ENCODE data around the gene SERP2. TPM values are rescaled to one million over a fixed set of nuclear protein-coding genes. Genes with fewer than 3 reads are reported as not detected.

SERP2 gene
- total and polyA plus RNA-seq, 2 donors (not counting 3 experiments of a cell fraction or from before 2014, with no cell fraction given) = 0.30 TPM; not detected in 1

DNA sequence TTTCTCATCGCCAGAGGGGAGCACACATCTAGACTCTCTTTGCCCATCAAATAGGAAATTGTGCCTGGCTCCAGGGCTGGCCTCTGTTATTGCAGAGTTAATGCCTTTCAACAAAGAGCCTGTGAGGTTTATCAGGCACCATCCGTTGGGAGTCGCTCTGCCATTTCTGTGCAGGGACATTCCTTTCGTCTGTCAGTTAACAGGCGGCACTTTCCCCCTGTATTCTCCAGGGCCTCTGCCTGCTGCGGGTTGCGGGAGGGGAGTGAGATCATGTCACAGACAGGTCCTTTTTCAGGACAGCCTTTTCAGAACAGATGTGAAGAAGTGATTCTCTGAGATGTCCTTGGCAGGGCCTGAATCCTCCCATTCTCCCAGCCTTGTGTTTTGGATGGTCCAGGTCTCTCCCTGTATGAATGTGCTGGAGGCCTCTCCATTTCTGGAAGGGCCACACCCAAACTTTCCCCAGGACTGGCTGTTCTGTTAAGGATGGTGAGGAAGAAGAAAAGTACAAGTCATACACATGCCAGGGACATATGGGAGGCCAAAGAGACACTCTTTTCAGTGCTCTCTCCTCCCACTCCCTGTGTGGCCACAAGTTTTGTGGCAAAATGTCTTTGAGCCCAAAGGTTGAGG, 14.9 kb downstream of the SERP2 start:
- intact Hi-C loops (cut with micrococcal nuclease) = no loop called here
- no peaks in the 10 kb centered on the region for H3K27me3 ChIP-seq (ENCODE audit: control insufficient read depth in 2 of 2, insufficient read depth in 2 of 2, low read length in 2 of 2)
- no peaks in the 10 kb centered on the region for H3K36me3 ChIP-seq (ENCODE audit: control insufficient read depth in 2 of 2, extremely low read depth in 1 of 2, insufficient read depth in 2 of 2, low read length in 2 of 2)
- no peak overlapping the region for H3K4me3 ChIP-seq (replicated peaks in 1 of 3; ENCODE audit: insufficient read depth in 1 of 3, low read depth in 1 of 3, low read length in 3 of 3)
- no peaks in the 10 kb centered on the region for H3K9me1 ChIP-seq (replicated peaks; ENCODE audit: control insufficient read depth, extremely low read depth, insufficient read depth, low read length)
- H3K27ac ChIP-seq (ENCODE audit: insufficient read depth, low read depth, low read length) = no peak overlapping the region
- dilution Hi-C loops (cut with MboI; ENCODE audit: extremely low pct_ligation_motif_present, low sequenced_read_pairs) = no loop called here
- no TSS peak for BruUV-seq (replicated peaks)
- H2AFZ ChIP-seq (ENCODE audit: low read depth, low read length) = no peak overlapping the region
- H3K4me1 ChIP-seq (ENCODE audit: control insufficient read depth, extremely low read depth, insufficient read depth, low read length) = no peaks in the 10 kb centered on the region
- POLR2A ChIA-PET = no interaction called here
- FAIRE-seq = no peak
- no peaks in the 10 kb centered on the region for H4K20me1 ChIP-seq (replicated peaks; ENCODE audit: control insufficient read depth, extremely low read depth, insufficient read depth, low read length)
- DNase-seq (ENCODE audit: low read depth, low spot score) = no peak
- CTCF ChIA-PET = interaction anchor here (1.2 kb wide), 1 partner anchor 24 kb away, joined by 4 read pairs; no protein-coding TSS in a partner anchor
- H3K9ac ChIP-seq (replicated peaks; ENCODE audit: extremely low read depth, insufficient read depth, low read length) = no peak overlapping the region
- H3K4me2 ChIP-seq (ENCODE audit: insufficient read depth, low read length) = no peak overlapping the region
- TF ChIP-seq JUN (IDR thresholded peaks at IDR 0.05; ENCODE audit: borderline replicate concordance, insufficient read depth, insufficient read length, low read depth) (no peak), EZH2 (IDR thresholded peaks at IDR 0.05; ENCODE audit: borderline replicate concordance, low read depth, low read length, severe bottlenecking) (no peak)
- TF ChIP-seq, protein P1, sequence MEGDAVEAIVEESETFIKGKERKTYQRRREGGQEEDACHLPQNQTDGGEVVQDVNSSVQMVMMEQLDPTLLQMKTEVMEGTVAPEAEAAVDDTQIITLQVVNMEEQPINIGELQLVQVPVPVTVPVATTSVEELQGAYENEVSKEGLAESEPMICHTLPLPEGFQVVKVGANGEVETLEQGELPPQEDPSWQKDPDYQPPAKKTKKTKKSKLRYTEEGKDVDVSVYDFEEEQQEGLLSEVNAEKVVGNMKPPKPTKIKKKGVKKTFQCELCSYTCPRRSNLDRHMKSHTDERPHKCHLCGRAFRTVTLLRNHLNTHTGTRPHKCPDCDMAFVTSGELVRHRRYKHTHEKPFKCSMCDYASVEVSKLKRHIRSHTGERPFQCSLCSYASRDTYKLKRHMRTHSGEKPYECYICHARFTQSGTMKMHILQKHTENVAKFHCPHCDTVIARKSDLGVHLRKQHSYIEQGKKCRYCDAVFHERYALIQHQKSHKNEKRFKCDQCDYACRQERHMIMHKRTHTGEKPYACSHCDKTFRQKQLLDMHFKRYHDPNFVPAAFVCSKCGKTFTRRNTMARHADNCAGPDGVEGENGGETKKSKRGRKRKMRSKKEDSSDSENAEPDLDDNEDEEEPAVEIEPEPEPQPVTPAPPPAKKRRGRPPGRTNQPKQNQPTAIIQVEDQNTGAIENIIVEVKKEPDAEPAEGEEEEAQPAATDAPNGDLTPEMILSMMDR (IDR thresholded peaks at IDR 0.05; ENCODE audit: extremely low read depth in 1 of 2, insufficient read depth in 1 of 2, low read depth in 1 of 2, low read length in 2 of 2) = no peak
- TF ChIP-seq, protein P2, sequence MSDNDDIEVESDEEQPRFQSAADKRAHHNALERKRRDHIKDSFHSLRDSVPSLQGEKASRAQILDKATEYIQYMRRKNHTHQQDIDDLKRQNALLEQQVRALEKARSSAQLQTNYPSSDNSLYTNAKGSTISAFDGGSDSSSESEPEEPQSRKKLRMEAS (IDR thresholded peaks at IDR 0.05; ENCODE audit: insufficient read depth, insufficient read length) = no peak
- no peaks in the 10 kb centered on the region for H3K9me3 ChIP-seq (replicated peaks; ENCODE audit: control insufficient read depth, insufficient read depth, low read length)
- no peaks in the 10 kb centered on the region for H3K79me2 ChIP-seq (ENCODE audit: control insufficient read depth, insufficient read depth, low read length)

All from endothelial cell of umbilical vein (primary cell).